HepG2 (cell line): ENCODE results near the gene C12orf42. TPM values are rescaled to one million over a fixed set of nuclear protein-coding genes. Genes with fewer than 3 reads are reported as not detected.
A peak's percentile ranks its signal among the peaks of the same experiment; 100 is the strongest.

ENCODE experiments used
- ATAC-seq: fragments of 200-7000 bp; cut with Tn5 transposase; 3 replicates; pipeline ENCODE4 v1.9.1; 2020; ENCODE audit warnings: mild to moderate bottlenecking, moderate library complexity
- BruUV-seq: library from RNA; stranded (reverse); fragments of 400-500 nt; replicated peaks from 2 replicates; lab custom pipeline; 2021; lab: Mats Ljungman, UMichigan
- CTCF ChIA-PET: fragments of 300-600 bp; formaldehyde crosslinking; extraction: SDS; loops from one replicate; lab custom pipeline; 2021; ENCODE audit warnings: low total read pairs, inconsistent platforms, low intra/inter-chr PET ratio; lab: Yijun Ruan, JAX
- POLR2A ChIA-PET: fragments of 350-600 bp; sonication (Branson Sonifier 250); formaldehyde crosslinking; loops from one replicate; lab custom pipeline; 2020; ENCODE audit warnings: antibody characterized with exemption, inconsistent platforms; lab: Yijun Ruan, JAX
- DNase-seq: peaks from one replicate; pipeline ENCODE4 v3.0.0-alpha.2; 2015; ENCODE audit warnings: low spot score
- FAIRE-seq: peaks from 3 replicates; lab custom pipeline; 2011; peaks lifted over from hg19 to GRCh38; lab: Jason Lieb, UNC
- H2AFZ ChIP-seq: one replicate; pipeline ENCODE4 v1.6.1; 2011; ENCODE audit warnings: low read length, inconsistent platforms
- H3K27ac ChIP-seq: fragments of 300-600 bp; 3 replicates; pipeline ENCODE4 v1.8.0; 2011; ENCODE audit warnings: mixed run types, mild to moderate bottlenecking, mixed read lengths, low read length, inconsistent platforms; ENCODE audit not compliant: insufficient read depth; ENCODE audit errors: extremely low read length
- H3K27me3 ChIP-seq, 2 experiments: fragments of 200-600 bp in 1 of 2; 2 replicates in 1 of 2; 3 replicates in 1 of 2; pipeline versions ENCODE4 v1.6.0 to v1.8.0; 2011; ENCODE audit warnings: low read length in 2 of 2, mild to moderate bottlenecking in 2 of 2, moderate library complexity in 2 of 2, inconsistent platforms in 1 of 2; ENCODE audit not compliant: insufficient read depth in 2 of 2, control insufficient read depth in 1 of 2
- H3K36me3 ChIP-seq, 2 experiments: fragments of 200-600 bp in 1 of 2; replicated peaks in 1 of 2; 2 replicates in 1 of 2; 3 replicates in 1 of 2; pipeline versions ENCODE4 v1.5.1 to v1.8.0; 2011; ENCODE audit warnings: low read length in 2 of 2, inconsistent platforms in 1 of 2; ENCODE audit not compliant: insufficient read depth in 2 of 2, control insufficient read depth in 1 of 2
- H3K4me1 ChIP-seq: 2 replicates; pipeline ENCODE4 v1.5.1; 2012; ENCODE audit warnings: low read length, inconsistent platforms; ENCODE audit not compliant: insufficient read depth
- H3K4me2 ChIP-seq: 2 replicates; pipeline ENCODE4 v1.6.0; 2011; ENCODE audit warnings: low read depth, low read length, inconsistent platforms
- H3K4me3 ChIP-seq, 3 experiments: fragments of 200-600 bp in 1 of 3; sonication (generic), shearing (Covaris generic) in 1 of 3; replicated peaks in 1 of 3; 2 replicates each; pipeline ENCODE4 v1.5.1; 2011 to 2016; ENCODE audit warnings: low read length in 3 of 3, inconsistent platforms in 2 of 3, low read depth in 2 of 3, mild to moderate bottlenecking in 2 of 3, control low read depth in 1 of 3, mixed read lengths in 1 of 3; ENCODE audit not compliant: insufficient read depth in 1 of 3
- H3K79me2 ChIP-seq: one replicate; pipeline ENCODE4 v1.6.1; 2011; ENCODE audit warnings: low read length, inconsistent platforms; ENCODE audit not compliant: insufficient read depth
- H3K9ac ChIP-seq: 2 replicates; pipeline ENCODE4 v1.6.0; 2011; ENCODE audit warnings: mild to moderate bottlenecking, low read depth, low read length, inconsistent platforms; ENCODE audit not compliant: insufficient read depth
- H3K9me3 ChIP-seq: 2 replicates; pipeline ENCODE4 v1.5.1; 2012; ENCODE audit warnings: mild to moderate bottlenecking, low read length
- H4K20me1 ChIP-seq: 2 replicates; pipeline ENCODE4 v1.6.0; 2011; ENCODE audit warnings: inconsistent platforms, mild to moderate bottlenecking, low read length, moderate library complexity; ENCODE audit not compliant: insufficient read depth
- CC2D1A ChIP-seq: sonication (generic); formaldehyde crosslinking; IDR thresholded peaks from 2 replicates; pipeline ENCODE4 v1.8.1; 2023; ENCODE audit warnings: mild to moderate bottlenecking, missing genetic modification reagents
- CTCF ChIP-seq: sonication (generic); formaldehyde crosslinking; IDR thresholded peaks from 2 replicates; pipeline ENCODE4 v1.5.0; 2020; ENCODE audit warnings: mild to moderate bottlenecking, missing genetic modification reagents, moderate library complexity
- GMEB1 ChIP-seq: sonication (generic); formaldehyde crosslinking; IDR thresholded peaks from 2 replicates; pipeline ENCODE4 v1.5.1; 2020; ENCODE audit warnings: missing genetic modification reagents, mild to moderate bottlenecking, borderline replicate concordance
- HNF1B ChIP-seq: sonication (generic); formaldehyde crosslinking; IDR thresholded peaks from 2 replicates; pipeline ENCODE4 v1.5.1; 2020; ENCODE audit warnings: mild to moderate bottlenecking, moderate library complexity, missing genetic modification reagents
- IRF9 ChIP-seq: sonication (generic); formaldehyde crosslinking; IDR thresholded peaks from 2 replicates; pipeline ENCODE4 v1.8.0; 2022; ENCODE audit warnings: missing genetic modification reagents, mild to moderate bottlenecking, borderline replicate concordance
- MATR3 ChIP-seq: sonication (generic); formaldehyde crosslinking; IDR thresholded peaks from 2 replicates; pipeline ENCODE4 v1.4.0; 2020; ENCODE audit warnings: missing genetic modification reagents
- MYNN ChIP-seq: sonication (generic); formaldehyde crosslinking; IDR thresholded peaks from 2 replicates; pipeline ENCODE4 v1.4.0; 2020; ENCODE audit warnings: mild to moderate bottlenecking, low read depth, missing genetic modification reagents
- POLR2AphosphoS2 ChIP-seq: IDR thresholded peaks from 2 replicates; pipeline ENCODE4 v1.6.1; 2011; ENCODE audit warnings: low read depth, low read length, improper control_type of control experiment
- ZBTB26 ChIP-seq: IDR thresholded peaks from 2 replicates; pipeline ENCODE4 v1.6.1; 2016; ENCODE audit warnings: missing compliant biosample characterization, missing genetic modification reagents, borderline replicate concordance
- ZNF772 ChIP-seq: sonication (generic); formaldehyde crosslinking; IDR thresholded peaks from 2 replicates; pipeline ENCODE4 v1.5.0; 2020; ENCODE audit warnings: mild to moderate bottlenecking, missing genetic modification reagents
- WGBS: methylation state at CpG from one replicate; pipeline ENCODE4 v1.1.6; 2017; ENCODE audit warnings: low lambda C conversion rate; 5-methylcytosine and 5-hydroxymethylcytosine counted together
- in situ Hi-C: cut with HindIII; loops from 2 replicates; pipeline ENCODE4 v1.10.0; 2017; ENCODE audit warnings: low pct_unique_long_range_greater_than_20kb; ENCODE audit not compliant: extremely low pct_ligation_motif_present
- intact Hi-C: fragments of 100-400 bp; cut with micrococcal nuclease; formaldehyde crosslinking; loops from one replicate; pipeline ENCODE4 v1.10.0; 2022; ENCODE audit not compliant: unreplicated experiment
- polyA plus RNA-seq, 8 experiments: library from polyadenylated mRNA; depleted of rRNA in 3 of 8; stranded (reverse) in 7 of 8; unstranded in 1 of 8; fragments of >200 nt; fragmentation: Illumina TruSeq in 4 of 8; extraction: Trizol in 4 of 8; gene quantifications; 2 replicates each; pipeline versions ENCODE4 v1.2.1 to v1.2.3, GENCODE V29; 2011 to 2016; ENCODE audit warnings: low read depth in 4 of 8, missing spikeins in 1 of 8, mixed read lengths in 1 of 8; ENCODE audit not compliant: insufficient read depth in 1 of 8
- total RNA-seq, 5 experiments: library from RNA; depleted of rRNA; stranded (reverse); fragments of >200 nt; fragmentation: Illumina TruSeq; extraction: Trizol; gene quantifications; 2 replicates each; pipeline ENCODE4 v1.2.3, GENCODE V29; 2016; ENCODE audit warnings: low read depth in 1 of 5

C12orf42 gene
- total and polyA plus RNA-seq, 2 of the 13 experiments (the other 11 are each of a cell fraction or from before 2014, with no cell fraction given), result not detected

GRCh38 chr12:103326190-103326589 lies 169.6 kb downstream of the C12orf42 start:
- TF ChIP-seq CTCF (CRISPR knock-in tag), result peak; percentile 33
- TF ChIP-seq ZNF772 (CRISPR knock-in tag), result no peak
- TF ChIP-seq, all 625 proteins: peak for 1
- H3K4me1 ChIP-seq, result no peaks in the 10 kb centered on the region
- H4K20me1 ChIP-seq, result no peaks in the 10 kb centered on the region
- POLR2A ChIA-PET, result no interaction called here
- H3K4me2 ChIP-seq, result no peak overlapping the region
- peak; percentile 20 for DNase-seq
- no TSS peak for BruUV-seq
- H3K27me3 ChIP-seq, result no peaks in the 10 kb centered on the region
- no peaks in the 10 kb centered on the region for H3K79me2 ChIP-seq
- H3K36me3 ChIP-seq, result no peaks in the 10 kb centered on the region
- intact Hi-C loops (loop anchor here (1.0 kb wide), 1 partner anchor 178 kb away; no protein-coding TSS in a partner anchor), in situ Hi-C loops (loop anchor here (10.0 kb wide), 1 partner anchor 219 kb away; no protein-coding TSS in a partner anchor)
- FAIRE-seq, result no peak
- H3K27ac ChIP-seq, result no peak overlapping the region
- H3K4me3 ChIP-seq, result no peak overlapping the region
- H2AFZ ChIP-seq, result no peak overlapping the region
- no peak overlapping the region for H3K9ac ChIP-seq
- H3K9me3 ChIP-seq, result no peaks in the 10 kb centered on the region
- ATAC-seq, result peak; percentile 71
- 53% methylated on average over 3 of the region's 3 CpGs for WGBS
- CTCF ChIA-PET, result interaction anchor here (1.2 to 1.7 kb wide), 2 partner anchors 177 to 222 kb away, joined by 5 to 9 read pairs; no protein-coding TSS in a partner anchor

GRCh38 chr12:103318566-103318965 lies 177.2 kb downstream of the C12orf42 start:
- in situ Hi-C loops, result no loop called here
- FAIRE-seq (no peak), DNase-seq (no peak), ATAC-seq (no peak)
- Histone ChIP-seq H3K27ac (no peak overlapping the region), H3K79me2 (no peaks in the 10 kb centered on the region), H3K9ac (no peak overlapping the region), H3K36me3 (no peaks in the 10 kb centered on the region), H4K20me1 (no peaks in the 10 kb centered on the region), H3K4me1 (no peaks in the 10 kb centered on the region), H3K9me3 (no peaks in the 10 kb centered on the region), H3K4me2 (no peak overlapping the region), H2AFZ (no peak overlapping the region), H3K4me3 (no peak overlapping the region), H3K27me3 (no peaks in the 10 kb centered on the region)
- no TSS peak for BruUV-seq
- intact Hi-C loops, result no loop called here
- ChIA-PET CTCF (no interaction called here), POLR2A (no interaction called here)
- WGBS, result 0% methylated on average over 2 of the region's 2 CpGs
- TF ChIP-seq POLR2AphosphoS2, result no peak
- TF ChIP-seq CC2D1A, result no peak
- no peak for TF ChIP-seq IRF9 (CRISPR knock-in tag)
- no peak for TF ChIP-seq MATR3 (CRISPR knock-in tag)
- no peak for TF ChIP-seq GMEB1 (CRISPR knock-in tag)
- TF ChIP-seq HNF1B (CRISPR knock-in tag), result no peak
- TF ChIP-seq ZBTB26 (CRISPR knock-in tag), result no peak
- TF ChIP-seq MYNN (CRISPR knock-in tag), result no peak
